Mesothelial cell of epicardium (in vitro differentiated cells): ENCODE measurements around the gene PPA2. TPM values are rescaled to one million over a fixed set of nuclear protein-coding genes. Genes with fewer than 3 reads are reported as not detected.

Source experiments
- DNase-seq, 2 experiments: peaks; one replicate each; pipeline ENCODE4 v3.0.0; 2021; ENCODE audit warnings: low spot score in 2 of 2; ENCODE audit not compliant: unreplicated experiment in 2 of 2
- H3K27ac Mint-ChIP-seq: 2 replicates; pipeline ENCODE4 v1.8.0; 2021; ENCODE audit warnings: mixed read lengths
- H3K27me3 Mint-ChIP-seq: 2 replicates; pipeline ENCODE4 v1.8.0; 2021; ENCODE audit warnings: low read depth, mixed read lengths
- H3K36me3 Mint-ChIP-seq: 2 replicates; pipeline ENCODE4 v1.8.0; 2021; ENCODE audit warnings: mixed read lengths
- H3K4me1 Mint-ChIP-seq: 2 replicates; pipeline ENCODE4 v1.8.0; 2021; ENCODE audit warnings: mixed read lengths
- H3K4me3 Mint-ChIP-seq: 2 replicates; pipeline ENCODE4 v1.8.0; 2021; ENCODE audit warnings: mild to moderate bottlenecking, moderate library complexity, mixed read lengths
- H3K9me3 Mint-ChIP-seq: 2 replicates; pipeline ENCODE4 v1.8.0; 2021; ENCODE audit warnings: mixed read lengths
- CTCF ChIP-seq: fragments of 200-600 bp; sonication (generic); IDR thresholded peaks from one replicate; pipeline ENCODE4 v1.5.0; 2021; ENCODE audit warnings: antibody characterized with exemption; ENCODE audit not compliant: unreplicated experiment
- total RNA-seq: library from RNA; stranded (reverse); gene quantifications from 3 replicates; pipeline ENCODE4 v1.2.1, GENCODE V29; 2021

Gene PPA2
- total RNA-seq, 1 donor from 2014 or later = 91.2 TPM

GRCh38 chr4:105357258-105357980 is 116.4 kb downstream of the PPA2 start:
- Mint-ChIP-seq H3K4me1 (peaks cover 7% of the 10 kb centered on the region), H3K36me3 (peaks cover 14% of the 10 kb centered on the region), H3K27me3 (no peaks in the 10 kb centered on the region), H3K27ac (no peak overlapping the region), H3K9me3 (no peaks in the 10 kb centered on the region), H3K4me3 (no peak overlapping the region)
- TF ChIP-seq CTCF = no peak
- no peak for DNase-seq

DNA sequence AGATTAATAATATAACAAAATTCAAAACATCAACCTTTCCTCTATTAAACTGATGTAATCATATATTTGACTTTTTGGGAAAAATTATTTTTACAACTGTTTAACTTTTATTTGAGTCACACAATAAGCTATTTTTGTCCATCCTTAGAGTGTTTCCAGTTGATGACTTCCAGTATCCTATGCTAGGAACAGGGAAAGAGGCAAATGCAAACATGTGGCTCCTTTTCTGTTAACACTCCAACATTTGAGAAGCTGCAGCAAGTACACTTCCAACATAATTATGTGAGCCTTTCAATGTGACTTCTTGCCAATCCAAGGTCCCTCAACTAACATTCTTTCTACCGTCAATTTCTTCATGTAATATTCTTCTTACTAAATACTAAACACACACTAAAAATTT is 117.7 kb downstream of the PPA2 start:
- peaks cover 14% of the 10 kb centered on the region for H3K36me3 Mint-ChIP-seq
- H3K4me3 Mint-ChIP-seq = no peak overlapping the region
- peaks cover 7% of the 10 kb centered on the region for H3K4me1 Mint-ChIP-seq
- TF ChIP-seq CTCF = no peak
- H3K27ac Mint-ChIP-seq = no peak overlapping the region
- DNase-seq = no peak
- H3K27me3 Mint-ChIP-seq = no peaks in the 10 kb centered on the region
- no peaks in the 10 kb centered on the region for H3K9me3 Mint-ChIP-seq

DNA sequence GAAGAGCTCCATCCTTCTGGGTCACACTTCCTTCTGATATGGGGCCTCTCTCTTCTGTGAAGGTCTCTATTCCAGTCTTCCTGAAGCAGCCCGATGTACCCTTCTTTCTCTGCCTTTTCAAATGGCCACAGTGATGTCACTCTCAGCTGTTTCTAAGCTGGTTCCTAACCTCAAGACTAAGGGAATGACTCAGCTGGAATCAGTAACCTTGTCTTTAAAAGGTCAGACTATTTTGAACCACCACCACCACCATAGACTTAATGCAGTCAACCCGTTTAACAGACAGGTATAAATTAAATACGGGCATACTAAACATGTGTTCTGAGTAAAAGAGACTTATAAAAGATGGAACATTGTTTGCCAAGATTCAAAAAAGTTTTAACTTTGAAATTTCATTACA is 121.0 kb downstream of the PPA2 start:
- no peak overlapping the region for H3K27ac Mint-ChIP-seq
- no peaks in the 10 kb centered on the region for H3K27me3 Mint-ChIP-seq
- H3K9me3 Mint-ChIP-seq = no peaks in the 10 kb centered on the region
- no peak overlapping the region for H3K4me3 Mint-ChIP-seq
- DNase-seq = no peak
- no peak for TF ChIP-seq CTCF
- no peaks in the 10 kb centered on the region for H3K36me3 Mint-ChIP-seq
- peaks cover 7% of the 10 kb centered on the region for H3K4me1 Mint-ChIP-seq

DNA sequence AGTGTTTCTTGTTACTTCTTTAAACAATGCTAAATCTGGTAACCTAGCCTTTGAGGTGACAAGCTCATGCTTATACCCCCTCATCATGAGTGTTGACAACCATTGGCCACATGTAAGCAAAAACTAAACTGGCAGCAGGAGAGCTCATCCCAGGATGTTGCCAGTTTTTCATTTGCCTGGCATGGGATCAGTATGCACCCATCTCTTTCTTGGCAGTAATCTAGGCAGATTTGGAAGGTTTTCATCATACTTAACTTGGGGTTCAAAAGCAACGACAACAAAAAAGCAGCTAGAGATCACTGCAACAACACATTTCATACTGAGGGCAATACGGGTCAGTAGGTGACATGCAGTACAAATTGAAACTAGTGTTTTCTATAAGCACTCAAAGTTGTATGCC is 122.0 kb downstream of the PPA2 start:
- no peak overlapping the region for H3K27ac Mint-ChIP-seq
- no peaks in the 10 kb centered on the region for H3K36me3 Mint-ChIP-seq
- H3K27me3 Mint-ChIP-seq = no peaks in the 10 kb centered on the region
- H3K9me3 Mint-ChIP-seq = no peaks in the 10 kb centered on the region
- no peak for TF ChIP-seq CTCF
- no peaks in the 10 kb centered on the region for H3K4me1 Mint-ChIP-seq
- no peak overlapping the region for H3K4me3 Mint-ChIP-seq
- DNase-seq = no peak

DNA sequence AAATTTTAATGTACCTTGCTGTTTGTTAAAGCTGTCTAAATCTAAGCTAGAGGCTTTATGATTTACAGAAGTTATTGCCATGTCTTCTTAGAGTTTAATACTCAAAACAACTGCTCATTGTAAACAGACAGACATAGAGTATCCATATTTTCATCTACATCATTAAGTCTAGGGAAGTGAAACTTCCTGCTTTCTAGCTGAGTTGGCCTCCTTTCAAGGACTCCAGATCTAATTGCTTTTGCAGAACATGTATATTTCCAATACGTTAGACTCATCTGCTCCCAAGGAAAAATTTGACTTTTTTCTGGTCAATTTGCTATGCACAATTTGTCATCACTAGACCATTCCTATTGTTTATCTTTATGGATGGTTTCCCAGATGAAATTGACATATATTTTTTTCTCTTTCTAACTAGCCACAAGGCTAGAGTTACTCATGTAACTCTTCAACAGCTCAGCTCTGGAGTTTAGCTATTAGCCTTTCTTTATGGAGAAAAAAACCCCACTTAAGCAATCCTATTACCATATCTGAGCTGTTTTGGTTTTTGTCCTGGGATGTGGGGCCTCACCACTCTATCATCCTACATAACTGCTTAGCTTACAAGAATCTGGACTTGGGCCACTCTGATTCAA is 122.9 kb downstream of the PPA2 start:
- Mint-ChIP-seq H3K27me3 (no peaks in the 10 kb centered on the region), H3K4me3 (no peak overlapping the region), H3K4me1 (no peaks in the 10 kb centered on the region), H3K36me3 (no peaks in the 10 kb centered on the region), H3K27ac (no peak overlapping the region), H3K9me3 (no peaks in the 10 kb centered on the region)
- TF ChIP-seq CTCF = no peak
- no peak for DNase-seq
